Pancreas (tissue), 10 donors: ENCODE results near the gene TAS2R41. TPM values are rescaled to one million over a fixed set of nuclear protein-coding genes. Genes with fewer than 3 reads are reported as not detected.

ENCODE experiments used
- ATAC-seq, 4 donors: fragments of 200-7000 bp; cut with Tn5 transposase; one replicate each; pipeline versions ENCODE4 v1.8.0 to v1.9.1; 2020; ENCODE audit warnings: mild to moderate bottlenecking in 4 of 4, moderate library complexity in 4 of 4
- DNase-seq, 6 donors: peaks; one replicate each; pipeline ENCODE4 v3.0.0-alpha.2; 2020
- FAIRE-seq: peaks from 2 replicates; lab custom pipeline; 2012; peaks lifted over from hg19 to GRCh38; lab: Jason Lieb, UNC
- H3K27ac ChIP-seq, 4 donors: fragments of 200-600 bp; sonication (generic); 1 replicate in 3 of 4; 2 replicates in 1 of 4; pipeline versions ENCODE4 v1.5.0 to v1.8.0; 2020
- H3K27me3 ChIP-seq, 4 donors: fragments of 200-600 bp; one replicate each; pipeline ENCODE4 v1.8.0; 2021
- H3K36me3 ChIP-seq, 3 donors: fragments of 200-600 bp; sonication (generic) in 1 of 3; one replicate each; pipeline versions ENCODE4 v1.5.0 to v1.8.0; 2020 to 2021
- H3K4me1 ChIP-seq, 3 donors: fragments of 200-600 bp; one replicate each; pipeline ENCODE4 v1.8.0; 2021
- H3K4me3 ChIP-seq, 4 donors: fragments of 200-600 bp; sonication (generic) in 2 of 4; one replicate each; pipeline versions ENCODE4 v1.5.0 to v1.8.0; 2020 to 2021
- H3K9me3 ChIP-seq, 4 donors: fragments of 200-600 bp; one replicate each; pipeline ENCODE4 v1.8.0; 2021
- CTCF ChIP-seq, 4 donors: fragments of 200-600 bp; sonication (generic) in 3 of 4; IDR thresholded peaks; one replicate each; pipeline versions ENCODE4 v1.5.0 to v1.8.0; 2021; ENCODE audit warnings: antibody characterized with exemption in 4 of 4
- WGBS, 2 donors: extraction: QIAGEN DNeasy Blood & Tissue Kit; methylation state at CpG; one replicate each; pipeline ENCODE4 v1.1.7; 2013; 5-methylcytosine and 5-hydroxymethylcytosine counted together
- intact Hi-C, 3 donors: fragments of 100-400 bp; cut with DNase I; formaldehyde crosslinking; loops; one replicate each; pipeline versions ENCODE4 v1.11.1 to v1.14.2; 2022
- polyA plus RNA-seq, 2 donors: library from polyadenylated mRNA; stranded (reverse); fragments of 200-250 nt; gene quantifications; one replicate each; pipeline ENCODE4 v1.2.3, GENCODE V29; 2013
- total RNA-seq, 6 donors: library from RNA; stranded (reverse); fragmentation: NEBNext Ultra II Directional in 4 of 6; extraction: Animal tissue kit (Norgen Biotek cat#: 25700) in 4 of 6; gene quantifications; one replicate each; pipeline versions ENCODE4 v1.2.1 to v1.2.4, GENCODE V29; 2021 to 2023
- donor health status: healthy with polysubstance abuse.
- donor health status: DM: no; HTN: no; CAD: no; lungs with moderate emphysema.
- donor health status: DM: no; HTN: no; CAD: no.
- donor health status: control.
- donor health status: control.
- donor health status: Bipolar disorder and iron deficiency.
- donor health status: DM: yes; HTN: yes; CAD: no.
- donor health status: DM: no; HTN: no; CAD: no.
- donor health status: DM: no; HTN: no; CAD: no.
- donor health status: DM: yes; HTN: yes; CAD: no.

Gene TAS2R41
- total and polyA plus RNA-seq, 8 donors, result 0.16 TPM; not detected in 7

GRCh38 chr7:143490717-143491306, 13.1 kb downstream of the TAS2R41 start:
- Histone ChIP-seq H3K4me1 (no peaks in the 10 kb centered on the region), H3K36me3 (no peaks in the 10 kb centered on the region), H3K27ac (no peak overlapping the region), H3K27me3 (no peaks in the 10 kb centered on the region), H3K9me3 (no peaks in the 10 kb centered on the region), H3K4me3 (no peak overlapping the region)
- ATAC-seq (peak in 3 of 4 donors; percentile 69 to 80 (median 78)), DNase-seq (no peak), FAIRE-seq (no peak)
- 72 to 81% methylated on average over 1 of the region's 1 CpG for WGBS, 2 donors
- intact Hi-C loops, result no loop called here
- TF ChIP-seq CTCF (IDR thresholded peaks at IDR 0.05), result peak in 3 of 4 donors; percentile 5 to 11 (median 10)

DNA sequence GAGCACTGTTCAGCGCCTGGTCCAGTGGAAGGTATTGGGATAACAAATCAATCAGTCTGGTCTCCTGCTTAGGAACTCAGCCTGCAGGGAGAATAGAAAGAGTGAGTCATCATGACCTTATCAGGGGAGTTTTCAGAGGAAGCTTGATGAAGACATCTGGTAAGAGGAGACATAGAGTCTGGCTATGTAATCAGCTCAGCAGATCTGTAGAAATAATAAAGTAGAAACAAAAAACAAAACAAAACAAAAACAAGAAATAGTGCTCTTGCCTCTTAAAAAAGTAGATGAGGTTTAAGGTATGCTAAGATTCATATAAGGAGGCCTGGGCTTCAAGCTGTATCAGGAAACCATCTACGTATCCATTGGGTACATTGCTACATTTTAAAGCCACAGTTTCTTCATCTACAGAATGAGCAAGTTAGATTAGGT, 14.4 kb downstream of the TAS2R41 start:
- DNase-seq (no peak), FAIRE-seq (no peak), ATAC-seq (peak in 2 of 4 donors; percentile 24 to 40)
- Histone ChIP-seq H3K27me3 (no peaks in the 10 kb centered on the region), H3K4me3 (no peak overlapping the region), H3K36me3 (no peaks in the 10 kb centered on the region), H3K4me1 (no peaks in the 10 kb centered on the region), H3K27ac (no peak overlapping the region), H3K9me3 (no peaks in the 10 kb centered on the region)
- TF ChIP-seq CTCF (IDR thresholded peaks at IDR 0.05), result no peak
- WGBS, 2 donors, result 83 to 93% methylated on average over 2 of the region's 2 CpGs
- intact Hi-C loops, result no loop called here

GRCh38 chr7:143492799-143493739, 15.4 kb downstream of the TAS2R41 start:
- DNase-seq (no peak), ATAC-seq (no peak), FAIRE-seq (no peak)
- 67 to 69% methylated on average over 6 of the region's 6 CpGs for WGBS, 2 donors
- Histone ChIP-seq H3K9me3 (no peaks in the 10 kb centered on the region), H3K36me3 (no peaks in the 10 kb centered on the region), H3K4me3 (no peak overlapping the region), H3K4me1 (no peaks in the 10 kb centered on the region), H3K27me3 (no peaks in the 10 kb centered on the region), H3K27ac (no peak overlapping the region)
- intact Hi-C loops, result no loop called here
- no peak for TF ChIP-seq CTCF (IDR thresholded peaks at IDR 0.05)

- Histone ChIP-seq H3K4me1 (no peaks in the 10 kb centered on the region), H3K4me3 (no peak overlapping the region), H3K36me3 (no peaks in the 10 kb centered on the region), H3K27me3 (no peaks in the 10 kb centered on the region), H3K27ac (no peak overlapping the region), H3K9me3 (no peaks in the 10 kb centered on the region)
- no peak for TF ChIP-seq CTCF (IDR thresholded peaks at IDR 0.05)
- DNase-seq (no peak), ATAC-seq (no peak), FAIRE-seq (no peak)
- intact Hi-C loops, result no loop called here
- 92 to 100% methylated on average over 1 of the region's 1 CpG for WGBS, 2 donors
These were observed 16.1 kb downstream of the TAS2R41 start for GRCh38 chr7:143493751-143494150.
